HG03439 (cell line): ENCODE data around the gene TMEM86B.

Experiments used
- ATAC-seq: cut with Tn5 transposase; IDR thresholded peaks from one replicate; pipeline ENCODE4 v1.9.1; 2021; ENCODE audit warnings: mild to moderate bottlenecking, moderate library complexity; ENCODE audit not compliant: unreplicated experiment

The TMEM86B gene

GRCh38 chr19:55179606-55180484 lies 48.7 kb downstream of the TMEM86B start, which contains the start of gene SYT5:
Gene SYT5, minus strand, starts transcription at chr19:55180289. Its CDS starts 1,248 bp downstream, at chr19:55179041.
- ATAC-seq = peak; percentile 16

- ATAC-seq = peak; percentile 64
Measured at GRCh38 chr19:55178781-55179599, 49.6 kb downstream of the TMEM86B start.
